ENCODE results near the gene FHIT.
A peak's percentile ranks its signal among the peaks of the same experiment; 100 is the strongest.

FHIT gene

DNA sequence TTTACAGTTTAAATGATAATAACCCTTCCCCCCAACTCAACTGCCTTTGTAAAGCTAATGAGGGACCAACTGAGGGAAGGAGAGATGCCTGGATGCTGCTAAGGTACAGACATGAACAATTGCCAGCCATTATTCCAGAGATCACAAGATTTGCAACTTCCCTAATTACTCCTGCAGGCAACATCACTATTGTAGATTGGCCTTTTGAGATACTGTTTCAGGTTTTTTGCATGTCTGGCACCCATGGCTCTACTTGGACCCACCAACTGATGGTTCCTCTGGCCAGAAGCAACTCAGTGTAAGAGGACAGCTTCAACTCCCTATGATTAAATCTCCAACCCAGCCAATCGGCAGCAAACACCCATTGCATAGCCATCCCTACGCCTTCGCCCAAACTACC, 478.7 kb downstream of the FHIT start:
- TF ChIP-seq POLR2A (IDR thresholded peaks at IDR 0.05; ENCODE audit: low read length) (no peak), GATA1 (IDR thresholded peaks at IDR 0.05; ENCODE audit: low read depth, low read length) (no peak)
- DNase-seq: no peak

DNA sequence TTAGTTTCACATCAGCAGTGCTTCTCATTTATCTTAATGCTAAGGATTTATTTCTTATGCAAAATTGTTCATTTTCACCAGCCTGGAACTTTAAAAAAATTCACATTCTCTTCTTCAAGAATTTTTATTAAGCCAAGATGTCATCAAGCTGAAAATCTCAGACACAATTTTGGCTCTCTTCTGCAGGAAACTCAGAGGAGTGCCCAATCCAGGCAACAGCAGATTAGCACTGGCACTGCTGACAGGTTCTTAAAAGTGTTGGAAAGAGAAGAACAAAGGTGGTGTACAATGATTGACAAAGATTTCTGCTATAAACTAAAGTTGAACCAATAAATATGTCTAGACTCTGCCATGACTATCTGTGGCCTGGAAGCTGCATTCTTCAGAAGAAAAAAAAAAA, 479.5 kb downstream of the FHIT start:
- DNase-seq: no peak
- no peak for TF ChIP-seq GATA1 (IDR thresholded peaks at IDR 0.05; ENCODE audit: low read depth, low read length)
- no peak for TF ChIP-seq POLR2A (IDR thresholded peaks at IDR 0.05; ENCODE audit: low read length)

DNA sequence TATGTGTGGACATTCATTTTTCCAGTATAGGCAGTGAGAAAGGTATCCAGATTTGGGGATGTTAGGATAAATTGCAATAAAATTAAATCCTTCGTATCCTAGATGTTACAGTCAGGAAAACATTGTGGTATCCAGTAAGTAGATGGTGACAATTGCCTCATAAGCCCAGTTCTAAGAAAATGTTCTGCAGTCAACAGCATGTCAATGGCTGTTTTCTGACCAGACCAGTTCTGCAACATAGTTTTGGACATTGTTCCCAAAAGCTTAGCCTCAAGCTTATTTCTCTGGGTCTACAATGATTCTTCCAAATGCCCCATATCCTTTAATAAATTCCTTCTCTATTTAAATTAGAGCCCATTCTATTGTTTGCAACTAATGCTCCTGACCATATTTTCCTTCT, 480.7 kb downstream of the FHIT start:
- TF ChIP-seq GATA1 (IDR thresholded peaks at IDR 0.05; ENCODE audit: low read depth, low read length): no peak
- TF ChIP-seq POLR2A (IDR thresholded peaks at IDR 0.05; ENCODE audit: low read length): no peak
- no peak for DNase-seq

DNA sequence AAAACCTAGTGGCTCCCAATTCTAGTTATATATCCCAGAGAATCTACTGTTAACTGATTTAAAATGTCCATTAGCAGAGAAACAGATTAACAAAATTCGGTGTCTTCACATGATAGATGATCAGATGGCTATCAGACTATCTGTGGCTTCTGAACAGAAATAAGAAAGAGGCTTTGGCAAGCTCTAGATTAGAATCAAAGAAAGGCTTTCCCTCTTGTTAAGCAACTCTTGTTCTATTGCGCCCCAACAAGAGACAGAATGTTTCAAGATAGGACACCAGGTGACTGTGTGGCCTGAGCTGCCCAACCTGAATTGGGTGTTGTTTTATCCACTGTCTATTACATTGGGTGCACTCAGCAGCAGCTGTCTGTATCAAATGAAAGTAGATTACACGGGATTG, 483.7 kb downstream of the FHIT start:
- DNase-seq: no peak
- TF ChIP-seq GATA1 (IDR thresholded peaks at IDR 0.05; ENCODE audit: low read depth, low read length): no peak
- TF ChIP-seq POLR2A (IDR thresholded peaks at IDR 0.05; ENCODE audit: low read length): no peak

- TF ChIP-seq GATA1 (IDR thresholded peaks at IDR 0.05; ENCODE audit: low read depth, low read length) (no peak), POLR2A (IDR thresholded peaks at IDR 0.05; ENCODE audit: low read length) (no peak)
- DNase-seq: no peak
These were observed 485.5 kb downstream of the FHIT start for GRCh38 chr3:60765776-60766175.

DNA sequence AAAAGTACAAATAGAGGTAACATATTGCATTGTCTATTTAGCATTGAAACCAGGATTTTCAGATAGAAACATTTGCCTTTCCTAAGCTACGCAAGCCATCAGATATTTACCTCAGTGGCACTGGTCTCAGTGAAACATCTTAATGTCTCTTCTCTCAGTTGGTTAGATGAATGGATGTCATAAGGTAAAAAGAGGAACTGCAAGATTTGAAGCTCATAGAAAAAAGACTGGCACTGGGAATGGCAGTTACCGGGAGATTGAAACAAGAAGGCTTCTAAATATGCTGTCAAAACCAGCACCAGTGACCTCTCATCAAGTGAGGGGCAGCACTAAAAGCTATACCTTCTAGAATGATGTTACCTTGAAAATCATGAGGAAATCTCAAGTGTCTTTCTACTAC, 486.4 kb downstream of the FHIT start:
- DNase-seq: no peak
- no peak for TF ChIP-seq GATA1 (IDR thresholded peaks at IDR 0.05; ENCODE audit: low read depth, low read length)
- TF ChIP-seq POLR2A (IDR thresholded peaks at IDR 0.05; ENCODE audit: low read length): no peak

GRCh38 chr3:60760145-60760544, 491.1 kb downstream of the FHIT start:
- no peak for DNase-seq
- TF ChIP-seq POLR2A (IDR thresholded peaks at IDR 0.05; ENCODE audit: low read length) (no peak), GATA1 (IDR thresholded peaks at IDR 0.05; ENCODE audit: low read depth, low read length) (no peak)

DNA sequence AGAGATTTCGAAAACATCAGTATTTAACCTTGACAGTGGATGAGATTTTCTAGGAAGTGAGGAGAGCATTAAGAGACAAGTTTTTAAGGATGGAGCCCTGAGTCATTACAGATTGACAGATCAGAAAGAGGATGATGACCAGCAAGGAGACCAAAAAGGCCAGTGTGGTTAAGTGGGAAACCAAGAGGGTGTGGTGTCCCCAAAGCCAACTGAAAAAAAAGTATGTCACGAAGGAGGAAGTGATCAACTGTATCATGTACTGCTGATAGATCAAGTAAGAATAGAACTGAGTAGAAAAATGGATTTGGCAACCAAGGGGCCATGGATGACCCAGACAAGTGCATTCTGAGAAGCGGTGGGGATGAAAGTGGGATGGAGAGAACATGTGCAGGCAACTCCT, 491.8 kb downstream of the FHIT start:
- DNase-seq: no peak
- TF ChIP-seq GATA1 (IDR thresholded peaks at IDR 0.05; ENCODE audit: low read depth, low read length) (no peak), POLR2A (IDR thresholded peaks at IDR 0.05; ENCODE audit: low read length) (no peak)

DNA sequence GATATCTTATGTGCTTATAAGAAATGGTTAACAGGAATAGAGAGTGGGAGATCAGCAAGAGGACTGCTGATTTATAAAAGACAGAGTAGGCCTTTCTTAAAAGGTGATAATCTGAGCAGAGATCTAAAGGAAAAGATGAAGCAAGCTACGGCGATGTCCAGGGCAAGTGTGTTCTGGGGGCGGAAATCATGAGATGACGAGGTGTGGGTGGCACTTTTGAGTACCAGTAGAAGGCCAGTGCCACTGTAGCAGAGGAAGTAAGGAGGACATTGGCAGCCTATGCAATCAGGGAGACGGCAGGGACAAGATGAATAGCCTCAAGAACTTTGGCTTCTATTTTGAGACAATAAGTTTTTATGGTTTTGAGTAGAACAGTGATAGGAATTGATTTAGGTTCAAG, 492.4 kb downstream of the FHIT start:
- TF ChIP-seq POLR2A (IDR thresholded peaks at IDR 0.05; ENCODE audit: low read length): no peak
- TF ChIP-seq GATA1 (IDR thresholded peaks at IDR 0.05; ENCODE audit: low read depth, low read length): no peak
- DNase-seq: no peak

- DNase-seq: no peak
- TF ChIP-seq POLR2A (IDR thresholded peaks at IDR 0.05; ENCODE audit: low read length) (no peak), GATA1 (IDR thresholded peaks at IDR 0.05; ENCODE audit: low read depth, low read length) (no peak)
These were observed 493.1 kb downstream of the FHIT start for GRCh38 chr3:60758171-60758570.

GRCh38 chr3:60757724-60758123, 493.5 kb downstream of the FHIT start:
- TF ChIP-seq POLR2A (IDR thresholded peaks at IDR 0.05; ENCODE audit: low read length) (no peak), GATA1 (IDR thresholded peaks at IDR 0.05; ENCODE audit: low read depth, low read length) (no peak)
- DNase-seq: no peak

GRCh38 chr3:60756241-60757030, 494.8 kb downstream of the FHIT start:
- TF ChIP-seq POLR2A (IDR thresholded peaks at IDR 0.05; ENCODE audit: low read length): no peak
- TF ChIP-seq GATA1 (IDR thresholded peaks at IDR 0.05; ENCODE audit: low read depth, low read length): no peak
- DNase-seq: no peak

- TF ChIP-seq GATA1 (IDR thresholded peaks at IDR 0.05; ENCODE audit: low read depth, low read length) (no peak), POLR2A (IDR thresholded peaks at IDR 0.05; ENCODE audit: low read length) (no peak)
- DNase-seq: peak; percentile 20 to 32
These were observed 496.2 kb downstream of the FHIT start for GRCh38 chr3:60755094-60755493.

- DNase-seq: no peak
- no peak for TF ChIP-seq GATA1 (IDR thresholded peaks at IDR 0.05; ENCODE audit: low read depth, low read length)
- TF ChIP-seq POLR2A (IDR thresholded peaks at IDR 0.05; ENCODE audit: low read length): no peak
These were observed 496.6 kb downstream of the FHIT start for GRCh38 chr3:60754617-60755016.

DNA sequence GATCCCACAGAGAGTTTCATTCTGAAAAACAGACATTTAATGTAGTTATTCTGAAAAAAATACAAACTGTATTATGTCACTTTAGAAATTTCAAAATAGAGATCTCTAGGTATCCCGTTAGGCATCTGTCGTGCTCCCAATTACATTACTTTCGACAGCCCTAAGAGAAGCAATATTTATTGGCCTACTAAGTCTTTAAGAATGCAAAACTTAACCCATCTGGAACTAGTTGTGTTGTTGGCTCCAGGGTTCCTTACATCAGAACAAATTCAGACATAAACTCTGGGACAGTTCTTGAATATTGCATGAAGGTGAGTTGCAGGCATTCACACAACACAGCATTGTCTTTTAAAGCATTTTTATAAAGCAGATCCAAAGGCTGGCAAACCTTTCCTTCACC, 498.4 kb downstream of the FHIT start:
- DNase-seq: no peak
- TF ChIP-seq GATA1 (IDR thresholded peaks at IDR 0.05; ENCODE audit: low read depth, low read length) (no peak), POLR2A (IDR thresholded peaks at IDR 0.05; ENCODE audit: low read length) (no peak)

All from erythroblast (primary cell).